GM19351 (cell line): ENCODE measurements around the gene CSGALNACT2.

ENCODE experiments used
- ATAC-seq: cut with Tn5 transposase; IDR thresholded peaks from one replicate; pipeline ENCODE4 v1.9.1; 2021; ENCODE audit warnings: mild to moderate bottlenecking, moderate library complexity; ENCODE audit not compliant: unreplicated experiment

Gene CSGALNACT2

DNA sequence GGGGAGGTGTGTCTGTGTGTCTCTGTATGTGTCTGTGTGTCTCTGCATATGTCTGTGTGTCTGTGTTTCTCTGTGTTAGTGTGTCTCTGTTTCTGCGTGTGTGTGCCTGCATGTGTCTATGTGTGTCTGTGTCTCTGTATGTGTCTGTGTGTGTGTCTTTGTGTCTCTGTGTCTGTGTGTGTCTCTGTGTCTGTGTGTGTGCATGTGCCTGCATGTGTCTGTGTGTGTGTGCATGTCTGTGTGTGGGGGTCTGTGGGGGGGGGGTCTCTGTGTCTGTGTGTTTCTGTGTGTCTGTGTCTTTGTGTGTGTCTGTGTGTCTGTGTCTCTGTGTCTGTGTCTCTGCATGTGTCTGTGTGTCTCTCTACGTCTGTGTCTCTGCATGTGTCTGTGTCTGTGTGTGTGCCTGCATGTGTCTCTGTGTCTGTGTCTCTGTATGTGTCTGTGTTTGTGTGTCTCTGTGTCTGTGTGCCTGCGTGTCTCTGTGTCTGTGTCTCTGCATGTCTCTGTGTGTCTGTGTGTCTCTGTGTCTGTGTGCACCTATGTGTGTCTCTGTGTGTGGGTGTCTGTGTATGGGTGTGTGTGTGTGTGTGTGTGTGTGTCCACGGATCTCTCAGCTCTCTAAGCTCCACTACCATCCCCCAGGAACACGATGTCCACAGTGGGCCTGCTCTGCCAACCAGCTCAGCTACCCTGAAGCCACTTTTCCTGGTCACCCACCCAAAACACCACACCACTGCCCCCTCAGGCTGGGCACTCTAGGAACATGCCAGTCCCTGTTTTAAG is 87.0 kb downstream of the CSGALNACT2 start:
- ATAC-seq = no peak

DNA sequence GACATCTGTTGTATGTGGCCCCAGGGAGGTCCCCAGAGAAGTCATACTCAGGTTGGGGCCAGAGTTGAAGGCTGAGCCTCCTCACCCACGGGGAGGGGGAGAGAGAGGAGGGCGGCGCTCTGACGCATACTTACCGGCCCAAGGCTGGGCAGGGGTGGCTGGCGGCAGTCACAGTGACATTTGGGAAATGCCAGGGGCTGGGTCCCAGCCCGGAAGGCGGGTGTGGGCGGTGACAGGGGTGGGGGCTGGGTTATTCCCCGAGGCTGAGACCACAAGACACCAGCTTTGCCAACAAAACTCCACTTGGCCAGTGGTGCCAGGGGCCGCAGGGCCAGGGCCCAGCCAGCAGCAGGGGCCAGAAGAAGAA is 87.5 kb downstream of the CSGALNACT2 start:
- no peak for ATAC-seq

DNA sequence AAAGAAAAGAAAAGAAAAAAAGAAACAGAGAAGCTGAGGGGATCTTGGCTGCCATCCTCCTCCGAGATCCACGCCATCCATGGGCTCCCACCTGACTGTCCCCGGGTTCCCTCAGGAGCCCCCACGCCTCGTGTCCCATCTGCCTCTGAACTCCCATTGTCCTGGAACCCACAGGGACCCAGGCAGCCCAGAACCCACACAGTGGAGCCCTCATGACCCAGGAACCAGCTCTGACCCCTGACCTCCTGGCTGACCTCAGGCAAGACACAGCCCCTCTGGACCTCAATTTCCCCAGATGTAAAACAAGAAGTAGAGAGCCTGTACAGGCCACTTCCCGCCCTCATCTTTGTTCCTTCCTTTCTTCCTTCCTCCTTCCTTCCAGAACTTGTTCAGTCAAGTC is 88.2 kb downstream of the CSGALNACT2 start:
- ATAC-seq = no peak

DNA sequence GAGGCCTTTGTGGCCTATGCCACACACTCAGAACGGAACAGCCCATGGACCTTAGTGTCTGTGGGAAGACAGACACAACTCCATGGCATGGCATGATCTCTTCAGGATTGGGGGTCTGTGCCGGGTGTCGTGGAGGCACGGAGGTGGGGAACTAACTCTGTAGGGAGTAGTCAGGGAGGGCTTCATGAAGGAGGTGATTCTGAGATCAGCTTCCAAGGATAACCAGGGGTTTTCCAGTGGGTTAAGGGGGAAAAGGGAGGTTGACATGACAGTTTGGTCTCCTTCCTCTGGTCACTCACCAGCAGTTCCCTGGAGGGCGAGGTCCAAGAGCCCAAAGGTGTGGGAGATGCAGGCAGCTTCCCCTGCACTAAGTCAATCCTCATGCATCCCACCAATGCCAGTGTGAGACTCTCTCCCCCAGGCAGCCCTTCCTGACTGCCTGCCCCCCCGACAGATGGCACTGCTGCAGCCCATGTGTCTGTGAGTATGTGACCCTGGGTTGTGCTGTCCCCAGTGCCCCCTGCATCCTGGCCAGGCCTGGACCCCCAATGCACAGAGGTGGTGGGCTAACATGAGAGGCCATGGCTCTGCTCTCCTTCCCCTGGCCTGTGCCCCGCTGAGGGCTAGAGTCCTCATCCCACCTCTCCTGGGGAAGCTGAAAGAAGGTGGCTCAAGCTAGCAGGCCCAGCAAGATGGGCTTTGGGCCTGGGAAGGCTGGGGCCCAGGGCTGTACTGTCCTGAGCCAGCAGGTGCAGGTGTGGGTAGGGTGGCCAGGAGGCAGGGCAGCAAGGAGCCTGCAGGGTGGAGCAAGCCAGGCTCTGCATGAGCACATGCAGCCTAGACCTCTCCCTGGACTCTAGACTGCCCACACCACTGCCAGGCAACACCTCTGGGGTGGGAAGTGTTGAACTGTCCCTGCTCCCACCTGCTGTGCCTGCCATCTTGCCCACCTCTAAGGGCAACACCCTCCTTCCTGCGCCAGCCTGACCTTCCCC is 88.9 kb downstream of the CSGALNACT2 start:
- no peak for ATAC-seq

DNA sequence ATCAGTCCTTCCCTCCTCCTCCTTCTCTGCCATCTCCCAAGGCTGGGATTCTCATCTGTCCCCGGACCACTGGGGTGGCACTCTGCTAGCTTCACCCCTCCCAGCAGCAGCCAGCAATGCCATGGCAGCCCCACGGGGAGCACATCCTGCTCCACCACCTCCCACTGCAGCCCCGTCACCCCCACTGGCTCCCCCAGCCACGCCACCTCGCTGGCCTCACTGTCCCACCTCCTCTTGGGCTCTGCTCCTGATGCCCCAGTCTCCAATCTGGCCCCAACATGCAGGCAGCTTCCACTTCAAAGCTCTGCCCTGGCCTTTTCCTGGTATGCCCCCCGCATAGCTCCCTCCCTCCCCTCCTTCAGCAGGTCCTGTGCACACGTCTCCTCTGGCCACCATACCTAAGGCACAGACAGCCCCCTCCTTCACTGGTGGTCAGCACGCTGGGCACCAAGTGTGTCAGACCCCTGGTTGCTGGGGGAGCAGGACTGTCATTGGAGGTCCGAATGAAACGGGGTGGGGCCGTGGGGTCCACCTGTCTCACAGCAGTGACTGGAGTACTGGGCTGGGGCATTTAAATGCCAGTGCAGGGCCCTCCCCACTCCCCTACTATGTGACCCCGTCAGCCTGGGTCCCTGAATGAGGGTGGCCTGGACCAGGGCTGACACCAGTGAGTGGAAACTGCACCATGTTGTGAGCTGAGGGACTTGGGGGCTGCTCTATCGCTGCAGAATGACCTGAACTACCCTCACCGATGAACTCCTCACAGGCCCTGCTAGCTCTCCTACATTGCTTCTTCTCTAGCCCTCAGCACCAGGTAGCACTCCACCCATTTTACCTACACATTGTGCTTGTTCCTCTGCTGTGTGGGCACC is 89.9 kb downstream of the CSGALNACT2 start:
- ATAC-seq = no peak

DNA sequence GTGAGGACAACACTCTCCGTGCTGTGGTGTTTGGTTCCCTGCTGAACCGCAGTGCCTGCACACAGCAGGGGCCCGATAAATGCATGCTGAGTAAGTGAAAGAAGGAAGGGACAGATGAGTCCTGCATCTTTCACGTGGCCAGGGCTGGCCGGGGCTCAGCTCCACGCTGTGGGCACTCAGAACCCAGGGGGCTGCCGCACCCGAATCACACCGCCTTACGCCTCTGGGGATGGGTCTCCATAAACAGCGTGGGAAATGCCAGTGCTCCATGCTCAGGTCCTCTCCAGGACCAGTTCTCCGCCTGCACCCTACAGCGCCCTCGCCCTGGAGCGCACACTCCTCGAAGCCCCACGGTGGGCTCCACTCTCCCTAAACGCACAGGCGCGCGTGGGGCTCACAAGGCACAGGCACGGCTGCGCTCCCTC is 90.5 kb downstream of the CSGALNACT2 start:
- no peak for ATAC-seq

DNA sequence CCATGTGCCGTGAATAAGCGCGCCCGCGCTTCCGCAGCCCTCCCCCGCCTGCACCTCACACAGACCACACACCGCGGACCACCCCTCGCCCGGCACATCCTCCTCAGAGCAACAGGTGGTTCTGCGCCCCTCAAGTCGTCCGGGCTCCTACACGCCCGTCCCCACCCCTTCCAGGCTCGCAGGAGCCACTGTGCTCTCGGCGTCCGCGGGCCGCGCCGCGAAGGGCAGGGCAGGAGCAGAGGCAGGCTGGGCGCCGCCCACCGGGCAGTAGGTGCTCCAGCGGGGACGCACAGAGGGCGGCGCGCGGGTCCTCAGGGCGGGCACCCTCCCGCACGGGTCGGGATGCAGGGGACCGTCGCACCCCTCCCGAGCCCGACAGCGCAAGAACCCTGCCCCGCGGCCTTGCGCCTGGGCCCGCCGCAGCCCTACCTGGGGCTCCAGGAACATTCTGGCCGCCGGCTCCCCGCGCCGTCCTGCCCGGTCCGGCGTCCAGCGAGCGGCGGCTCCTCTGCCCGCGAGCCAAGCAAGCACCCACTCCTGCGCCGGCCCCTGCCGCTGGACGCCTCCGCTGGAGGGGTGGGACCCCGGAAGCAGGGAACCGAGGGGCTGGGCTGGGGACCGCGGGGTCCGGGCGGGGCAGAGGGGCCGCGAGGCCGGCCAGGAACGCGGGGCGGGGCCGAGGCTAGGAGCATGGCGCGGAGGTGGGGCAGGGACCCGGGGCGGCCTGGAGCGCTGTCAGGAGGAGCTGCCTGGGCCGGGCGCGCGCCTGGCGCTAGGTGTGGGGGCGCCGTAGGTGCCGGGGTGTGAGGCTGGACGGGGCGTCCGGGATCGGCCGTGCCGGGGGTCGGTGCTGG is 91.2 kb downstream of the CSGALNACT2 start:
- no peak for ATAC-seq

DNA sequence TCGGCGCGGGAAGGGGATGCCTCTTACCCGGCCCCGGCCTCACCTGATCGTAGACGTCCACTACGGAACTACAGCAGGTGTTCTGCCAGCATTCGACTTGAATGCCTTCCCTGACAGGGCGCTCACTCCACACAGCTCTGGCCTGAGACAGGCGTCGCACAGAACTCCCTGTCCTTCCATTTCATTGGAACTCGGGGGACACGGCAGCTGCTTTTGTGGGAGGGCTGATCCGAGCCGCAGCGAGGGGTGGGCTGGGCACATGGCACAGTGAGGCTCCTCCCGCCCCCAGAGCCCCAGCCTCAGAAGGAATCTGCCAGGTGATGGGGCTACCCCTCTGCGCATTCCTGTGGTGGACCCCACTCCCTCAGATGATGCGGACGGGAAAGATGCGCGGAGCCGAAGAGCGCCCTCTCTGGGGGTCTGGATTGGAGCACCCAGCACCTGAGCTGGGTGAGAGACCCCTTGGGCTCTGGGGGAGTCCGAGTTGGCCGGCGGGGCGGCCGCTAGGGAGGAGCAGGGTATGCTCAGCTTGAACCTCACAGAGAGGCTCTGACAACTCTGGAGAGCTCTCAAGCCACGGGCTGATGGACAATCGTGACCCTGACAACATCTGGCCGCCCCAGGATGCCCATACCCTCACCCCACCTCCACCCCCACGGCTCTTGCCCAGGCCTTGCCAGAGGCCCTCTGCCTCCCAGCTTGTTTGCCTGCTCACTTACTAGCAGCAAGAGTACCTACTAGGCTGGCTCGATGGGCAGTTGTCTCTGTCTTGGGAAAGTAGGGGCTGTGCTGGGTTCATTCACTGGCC is 92.1 kb downstream of the CSGALNACT2 start:
- ATAC-seq = no peak

DNA sequence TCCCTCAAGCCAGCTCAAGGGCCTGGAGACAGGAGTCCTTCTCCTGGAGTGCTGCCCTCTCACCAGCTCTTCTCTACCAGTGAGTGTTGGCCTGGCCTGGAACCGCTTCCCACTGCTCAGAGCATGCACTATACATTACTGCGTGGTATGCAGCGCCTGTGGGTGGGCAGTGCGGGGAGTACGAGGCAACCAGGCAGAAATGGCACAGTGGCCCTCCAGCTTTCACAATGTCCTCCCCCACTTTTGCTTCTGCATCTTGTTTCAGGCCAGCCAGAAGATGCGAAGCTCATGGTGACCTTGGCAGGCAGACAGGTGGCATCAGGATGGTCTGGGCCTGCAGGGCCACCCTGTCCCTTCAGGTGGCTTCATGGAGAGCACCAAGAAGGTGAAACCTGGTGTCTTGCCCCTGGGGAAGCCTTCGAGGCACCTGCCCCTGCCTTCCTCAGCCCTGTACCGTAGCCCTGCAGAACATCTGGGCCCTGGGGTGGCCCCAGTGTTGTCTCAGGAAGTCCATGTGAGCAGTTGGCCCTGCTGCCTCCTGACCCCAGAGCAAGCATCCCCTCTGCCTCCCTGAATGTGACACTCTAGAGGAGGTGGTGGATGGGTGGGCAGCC is 92.8 kb downstream of the CSGALNACT2 start:
- ATAC-seq = no peak

DNA sequence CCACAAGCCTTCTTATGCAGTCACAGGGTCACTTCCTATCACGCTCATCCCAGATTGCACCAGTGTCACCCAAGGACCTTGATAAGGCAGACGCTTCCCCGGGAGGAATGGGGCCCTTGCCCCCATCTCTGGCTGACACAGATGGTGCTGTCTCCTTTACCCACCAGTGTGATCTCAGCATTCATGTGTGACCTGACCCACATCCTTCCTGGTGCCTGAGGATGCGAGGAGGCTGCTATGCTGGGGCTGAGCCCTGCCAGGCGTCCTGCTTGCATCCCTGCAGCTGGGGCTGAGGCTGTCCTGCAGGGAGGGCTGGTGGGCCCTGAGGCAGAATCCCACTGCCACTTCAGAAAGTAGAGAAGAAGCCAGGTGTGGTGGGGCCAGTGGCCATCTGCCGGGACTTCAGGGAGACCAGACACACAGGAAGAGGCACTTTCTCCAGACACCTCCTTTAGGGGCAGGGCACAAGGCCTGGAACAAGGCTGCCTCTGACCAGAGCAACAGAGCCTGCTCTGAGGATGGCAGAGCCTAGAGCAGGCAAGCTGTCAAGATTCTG is 93.4 kb downstream of the CSGALNACT2 start:
- ATAC-seq = no peak

DNA sequence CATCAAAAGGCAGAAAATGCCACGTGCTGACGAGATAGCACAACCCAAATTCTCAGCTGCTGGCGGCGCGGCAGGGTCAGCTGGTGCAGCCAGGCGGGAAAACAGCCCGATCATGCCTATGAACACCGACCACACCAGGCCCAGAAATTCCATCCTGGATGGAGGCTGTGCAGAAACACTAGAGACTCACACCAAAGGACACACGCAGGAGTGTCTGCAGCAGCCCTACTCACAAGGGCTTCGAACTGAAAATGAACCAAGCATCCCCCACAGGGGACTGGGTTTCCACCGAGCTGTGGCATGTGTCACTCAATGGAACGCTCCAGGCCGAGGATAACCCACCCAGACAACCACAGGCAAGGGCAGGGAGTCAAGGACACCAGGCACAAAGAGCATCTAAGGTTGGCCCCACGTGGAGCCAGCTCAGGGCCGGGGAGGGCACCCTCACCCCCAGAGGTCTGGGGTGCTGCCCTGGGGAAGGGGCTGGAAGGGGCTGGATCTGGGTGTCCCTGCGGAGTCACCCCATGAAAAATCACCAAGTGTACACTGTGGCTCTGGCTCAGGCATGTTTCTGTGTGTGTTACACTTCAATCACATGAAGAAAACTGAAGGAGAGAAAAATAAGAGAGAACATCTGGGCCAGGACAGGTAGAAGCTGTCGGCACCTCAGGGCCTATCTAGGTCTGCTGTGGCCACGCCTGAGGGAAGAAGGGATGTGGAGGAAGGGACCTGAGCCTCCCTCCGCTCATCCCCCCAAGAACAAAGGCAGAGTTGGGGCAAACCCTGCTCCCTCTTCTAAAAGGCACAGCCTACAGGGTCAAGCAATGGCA is 95.6 kb downstream of the CSGALNACT2 start:
- no peak for ATAC-seq

DNA sequence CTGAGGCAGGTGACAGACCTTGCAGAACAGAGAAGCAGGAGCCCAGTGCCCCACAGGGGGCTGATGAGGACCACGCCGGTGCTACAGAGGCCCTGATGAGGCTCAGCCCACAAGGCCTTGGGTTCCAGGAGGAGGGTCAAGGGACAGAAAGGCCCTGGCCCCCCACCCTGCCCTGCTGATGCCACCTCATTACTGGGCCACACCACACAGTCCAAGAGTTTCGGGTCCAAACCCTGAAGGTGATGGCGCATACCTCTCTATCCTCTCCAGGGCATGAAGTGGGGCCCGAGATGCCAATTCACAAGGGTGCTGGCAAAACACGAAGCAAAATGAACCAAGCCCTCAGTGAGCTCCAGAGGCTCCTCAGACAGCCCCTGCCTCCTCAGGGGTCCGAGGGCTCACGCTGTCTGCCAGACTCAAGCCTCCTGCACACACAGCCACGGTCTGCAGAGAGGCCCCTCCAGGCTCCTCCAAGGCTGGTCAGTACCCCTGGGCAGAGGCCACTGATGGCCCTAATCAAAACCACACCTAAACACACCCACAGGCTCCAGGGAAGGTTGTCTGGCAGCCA is 96.3 kb downstream of the CSGALNACT2 start:
- ATAC-seq = no peak
